Measurements from ENCODE around the gene HLA-DPA1. TPM values are rescaled to one million over a fixed set of nuclear protein-coding genes. Genes with fewer than 3 reads are reported as not detected.

The HLA-DPA1 gene
- total and polyA plus RNA-seq, 10 of the 15 experiments (the other 5 are each of a cell fraction or from before 2014, with no cell fraction given), result 508 to 1,640 (median 829) TPM

- peak; percentile 62; the same call in 1 of the 2 replicates for TF ChIP-seq NFIC (IDR thresholded peaks at IDR 0.05; ENCODE audit: low read depth, low read length)
- peak; percentile 52; the same call in 1 of the 2 replicates for TF ChIP-seq MLLT1 (IDR thresholded peaks at IDR 0.05)
- peak; percentile 64; the same call in 1 of the 2 replicates for TF ChIP-seq MTA2 (IDR thresholded peaks at IDR 0.05; ENCODE audit: low read depth)
Observed at GRCh38 chr6:33114406-33114805, 41.0 kb upstream of the HLA-DPA1 start (continued).

- 36% methylated on average over 7 of the region's 7 CpGs for WGBS (ENCODE audit: insufficient coverage, insufficient replicate concordance, low lambda C conversion rate, missing lambda C conversion rate)
- peak overlapping the region; percentile 38; the same call in 1 of the 2 replicates for H3K4me3 ChIP-seq
- no peaks in the 10 kb centered on the region for H3K79me2 ChIP-seq (ENCODE audit: control insufficient read depth, insufficient read depth, low read length)
- ChIA-PET CTCF (interaction anchor here (0.8 to 8.9 kb wide), 20 partner anchors 15 to 246 kb away, joined by 3 to 184 read pairs (median 4); no protein-coding TSS in a partner anchor), RAD21 (ENCODE audit: unreplicated experiment) (interaction anchor here (1.0 to 1.7 kb wide), 18 partner anchors 12 to 134 kb away, joined by 3 to 17 read pairs (median 6); partner anchors contain the start of genes HLA-DPA1 and HLA-DPB1), SMC1A (ENCODE audit: uncharacterized antibody, unreplicated experiment) (interaction anchor here (0.7 to 8.9 kb wide), 20 partner anchors 13 to 246 kb away, joined by 3 to 139 read pairs (median 4); partner anchors contain the start of genes HLA-DOA and HLA-DPB1), POLR2A (interaction anchor here (0.7 to 3.5 kb wide), 20 partner anchors 10 to 142 kb away, joined by 3 to 63 read pairs (median 4); partner anchors contain the start of genes HLA-DOA, HLA-DPA1 and HLA-DPB1)
- in situ Hi-C loops (cut with MboI) (no loop called here), intact Hi-C loops (cut with micrococcal nuclease; ENCODE audit: unreplicated experiment) (no loop called here)
- peak overlapping the region; percentile 2 for H2AFZ ChIP-seq (ENCODE audit: control insufficient read depth, low read depth, low read length)
- H3K36me3 ChIP-seq (ENCODE audit: control insufficient read depth in 2 of 2, insufficient read depth in 2 of 2, low read length in 1 of 2), result no peaks in the 10 kb centered on the region
- no peak for FAIRE-seq
- H4K20me1 ChIP-seq (ENCODE audit: control insufficient read depth, insufficient read depth), result no peaks in the 10 kb centered on the region
- H3K27ac ChIP-seq (ENCODE audit: control insufficient read depth, insufficient read depth), result peak overlapping the region; percentile 69
- peak overlapping the region; percentile 68 for H3K4me2 ChIP-seq (ENCODE audit: control insufficient read depth, insufficient read depth)
- H3K9me3 ChIP-seq (replicated peaks; ENCODE audit: control insufficient read depth, insufficient read depth, low read length), result no peaks in the 10 kb centered on the region; the same call in 2 of the 3 replicates
- H3K27me3 ChIP-seq (replicated peaks in 1 of 2; ENCODE audit: control insufficient read depth in 2 of 2, insufficient read depth in 2 of 2, low read length in 1 of 2), result peaks cover 0 to 2% of the 10 kb centered on the region in 2 experiments; a peak in 2 of 4 replicates
- H3K4me1 ChIP-seq (ENCODE audit: control insufficient read depth, insufficient read depth, low read length), result peaks cover 50% of the 10 kb centered on the region
- DNase-seq (ENCODE audit: low read depth, low spot score), result no peak
- no TSS peak for BruUV-seq (replicated peaks)
- peak overlapping the region; percentile 36; the same call in 1 of the 2 replicates for H3K9ac ChIP-seq (ENCODE audit: control insufficient read depth, insufficient read depth, low read length)
- ATAC-seq, result peak; percentile 16
- TF ChIP-seq TCF12 (IDR thresholded peaks at IDR 0.05; ENCODE audit: low read depth, low read length), result no peak
- TF ChIP-seq RAD51 (IDR thresholded peaks at IDR 0.05), result peak; percentile 70; the same call in 1 of the 2 replicates
- no peak for TF ChIP-seq ESRRA (IDR thresholded peaks at IDR 0.05; ENCODE audit: low read length)
- TF ChIP-seq NFIC (IDR thresholded peaks at IDR 0.05; ENCODE audit: low read depth, low read length), result no peak
- no peak for TF ChIP-seq IRF5 (IDR thresholded peaks at IDR 0.05; ENCODE audit: borderline replicate concordance)
- no peak for TF ChIP-seq LARP7 (IDR thresholded peaks at IDR 0.05)
- TF ChIP-seq RELB (IDR thresholded peaks at IDR 0.05; ENCODE audit: low read depth), result no peak
- no peak for TF ChIP-seq CTCF (IDR thresholded peaks at IDR 0.05 in 2 of 3, conservative IDR thresholded peaks at IDR 0.05 in 1 of 3; ENCODE audit: control insufficient read depth in 2 of 3, extremely low read depth in 1 of 3, insufficient read depth in 1 of 3, low read depth in 3 of 3, low read length in 3 of 3)
- 0 out of 2 replicates have a peak, but pooled peaks have one; percentile 61 for TF ChIP-seq HDGF (IDR thresholded peaks at IDR 0.05)
- TF ChIP-seq IKZF2 (IDR thresholded peaks at IDR 0.05), result no peak
- TF ChIP-seq NFYB (IDR thresholded peaks at IDR 0.05; ENCODE audit: insufficient read depth, low read depth, low read length), result peak; percentile 77; the same call in 1 of the 2 replicates
- no peak for TF ChIP-seq RAD21 (IDR thresholded peaks at IDR 0.05; ENCODE audit: insufficient read depth, low read depth, low read length)
Observed at GRCh38 chr6:33113755-33114154, 40.3 kb upstream of the HLA-DPA1 start.

Data from GM12878 (cell line).